Right lobe of liver (tissue), 6 donors: ENCODE data around the gene UBE2M. TPM values are rescaled to one million over a fixed set of nuclear protein-coding genes. Genes with fewer than 3 reads are reported as not detected.
"Not testable (repeated sequence)": the region's sequence is repeated elsewhere in the genome, so short reads cannot be mapped to it uniquely, and the experiment has no call there.

Experiments
- ATAC-seq, 4 donors: fragments of 200-7000 bp; cut with Tn5 transposase; one replicate each; pipeline ENCODE4 v1.9.1; 2020; ENCODE audit warnings: mild to moderate bottlenecking in 4 of 4, moderate library complexity in 4 of 4
- DNase-seq, 3 donors: peaks; one replicate each; pipeline ENCODE4 v3.0.0-alpha.2; 2020
- H3K27ac ChIP-seq, 3 donors: fragments of 200-600 bp; one replicate each; pipeline ENCODE4 v1.8.0; 2022
- H3K27me3 ChIP-seq, 2 donors: fragments of 200-600 bp; one replicate each; pipeline ENCODE4 v1.8.0; 2022
- H3K36me3 ChIP-seq, 4 donors: fragments of 200-600 bp; sonication (generic) in 1 of 4; one replicate each; pipeline versions ENCODE4 v1.5.1 to v1.8.0; 2017 to 2022; ENCODE audit warnings: control low read depth in 1 of 4
- H3K4me1 ChIP-seq, 4 donors: fragments of 200-600 bp; sonication (generic) in 1 of 4; one replicate each; pipeline versions ENCODE4 v1.5.1 to v1.8.0; 2017 to 2022; ENCODE audit warnings: control low read depth in 1 of 4
- H3K4me3 ChIP-seq, 3 donors: fragments of 200-600 bp; one replicate each; pipeline ENCODE4 v1.8.0; 2022
- H3K9me3 ChIP-seq, 4 donors: fragments of 200-600 bp; sonication (generic) in 1 of 4; one replicate each; pipeline versions ENCODE4 v1.5.1 to v1.8.0; 2017 to 2022; ENCODE audit warnings: control low read depth in 1 of 4
- CTCF ChIP-seq, 4 donors: fragments of 200-600 bp in 3 of 4; fragments of 450-650 bp in 1 of 4; IDR thresholded peaks; one replicate each; pipeline versions ENCODE4 v1.5.1 to v1.8.0; 2016 to 2022; ENCODE audit warnings: antibody characterized with exemption in 4 of 4, mild to moderate bottlenecking in 2 of 4
- POLR2A ChIP-seq: fragments of 450-650 bp; IDR thresholded peaks from one replicate; pipeline ENCODE4 v1.6.1; 2017; ENCODE audit warnings: antibody characterized with exemption, mild to moderate bottlenecking
- WGBS: methylation state at CpG from one replicate; pipeline ENCODE4 v1.1.6; 2018; ENCODE audit warnings: low coverage, low lambda C conversion rate; ENCODE audit not compliant: insufficient coverage; ENCODE audit errors: missing lambda C conversion rate; 5-methylcytosine and 5-hydroxymethylcytosine counted together
- intact Hi-C, 2 donors: fragments of 100-400 bp; cut with DNase I; formaldehyde crosslinking; loops; one replicate each; pipeline versions ENCODE4 v1.11.2 to v1.14.1; 2022
- total RNA-seq, 6 experiments: library from RNA; depleted of rRNA in 2 of 6; stranded (reverse); fragments of >200 nt in 2 of 6; fragmentation: NEBNext Ultra II Directional in 3 of 6; extraction: Animal tissue kit (Norgen Biotek cat#: 25700) in 3 of 6; gene quantifications; one replicate each; pipeline versions ENCODE4 v1.1.0 to v1.2.4, GENCODE V29; 2016 to 2023
- donor health status: DM: no; HTN: yes; CAD: no.
- donor health status: DM: no; HTN: no; CAD: no.
- donor health status: DM: no; HTN: no; CAD: no.
- donor health status: DM: no; HTN: yes; CAD: no.
- donor health status: DM: no; HTN: yes; CAD: no.

UBE2M gene
- total RNA-seq, 6 experiments from 2014 or later, result 16.0 to 23.5 (median 20.7) TPM

- no peak overlapping the region for H3K4me3 ChIP-seq
- DNase-seq (no peak), ATAC-seq (no peak)
- no peaks in the 10 kb centered on the region for H3K27me3 ChIP-seq
- H3K4me1 ChIP-seq, result peaks cover 0 to under 1% (median 0%) of the 10 kb centered on the region in 4 donors
- H3K9me3 ChIP-seq, result no peaks in the 10 kb centered on the region
- WGBS, result 89% methylated on average over 8 of the region's 8 CpGs
- peaks cover 0 to 11% (median 0%) of the 10 kb centered on the region in 4 donors for H3K36me3 ChIP-seq
- no peak overlapping the region for H3K27ac ChIP-seq
- TF ChIP-seq CTCF (IDR thresholded peaks at IDR 0.05) (no peak), POLR2A (no peak)
- intact Hi-C loops, result no loop called here
Observed at GRCh38 chr19:58579473-58580142, 21.2 kb upstream of the UBE2M start.

- intact Hi-C loops, result no loop called here
- no peaks in the 10 kb centered on the region for H3K27me3 ChIP-seq
- H3K36me3 ChIP-seq, result peaks cover 0 to 11% (median 0%) of the 10 kb centered on the region in 4 donors
- WGBS, result 93% methylated on average over 8 of the region's 11 CpGs
- H3K4me1 ChIP-seq, result peaks cover 0 to 11% (median 3%) of the 10 kb centered on the region in 4 donors
- no peak overlapping the region for H3K27ac ChIP-seq
- DNase-seq (peak in 2 of 3 donors; percentile 38 to 43), ATAC-seq (no peak)
- TF ChIP-seq POLR2A (no peak), CTCF (IDR thresholded peaks at IDR 0.05) (no peak)
- H3K9me3 ChIP-seq, result no peaks in the 10 kb centered on the region
- no peak overlapping the region for H3K4me3 ChIP-seq
Observed at GRCh38 chr19:58578012-58578925, 19.9 kb upstream of the UBE2M start.

GRCh38 chr19:58577581-58577980 is 19.2 kb upstream of the UBE2M start:
- H3K27me3 ChIP-seq, ATAC-seq, intact Hi-C loops, H3K9me3 ChIP-seq, H3K27ac ChIP-seq, DNase-seq, H3K4me3 ChIP-seq: not testable (repeated sequence)
- WGBS, result no CpG with 5 or more reads among the region's 2 CpGs
- Histone ChIP-seq H3K36me3 (peaks cover 0 to 11% (median 0%) of the 10 kb centered on the region in 4 donors), H3K4me1 (peaks cover 0 to 11% (median 3%) of the 10 kb centered on the region in 4 donors)

GRCh38 chr19:58575183-58576041 is 17.0 kb upstream of the UBE2M start:
- TF ChIP-seq POLR2A (peak; percentile 42), CTCF (IDR thresholded peaks at IDR 0.05) (no peak)
- peak overlapping the region; percentile 82 to 94 (median 83) for H3K4me3 ChIP-seq
- WGBS, result 1% methylated on average over 24 of the region's 66 CpGs
- ATAC-seq, result peak; percentile 63 to 74 (median 70)
- DNase-seq, result peak; percentile 93
- H3K27me3 ChIP-seq, result no peaks in the 10 kb centered on the region
- no peaks in the 10 kb centered on the region for H3K9me3 ChIP-seq
- peaks cover 0 to 5% (median 0%) of the 10 kb centered on the region in 4 donors for H3K36me3 ChIP-seq
- intact Hi-C loops, result no loop called here
- H3K27ac ChIP-seq, result peak overlapping the region; percentile 69 to 82 (median 75)
- H3K4me1 ChIP-seq, result peaks cover 0 to 17% (median 3%) of the 10 kb centered on the region in 4 donors
